ENCODE data around the gene ZFP36L2. TPM values are rescaled to one million over a fixed set of nuclear protein-coding genes. Genes with fewer than 3 reads are reported as not detected.

ZFP36L2 gene
- polyA plus RNA-seq, 3 donors, result 90.2 to 103 (median 96.0) TPM

DNA sequence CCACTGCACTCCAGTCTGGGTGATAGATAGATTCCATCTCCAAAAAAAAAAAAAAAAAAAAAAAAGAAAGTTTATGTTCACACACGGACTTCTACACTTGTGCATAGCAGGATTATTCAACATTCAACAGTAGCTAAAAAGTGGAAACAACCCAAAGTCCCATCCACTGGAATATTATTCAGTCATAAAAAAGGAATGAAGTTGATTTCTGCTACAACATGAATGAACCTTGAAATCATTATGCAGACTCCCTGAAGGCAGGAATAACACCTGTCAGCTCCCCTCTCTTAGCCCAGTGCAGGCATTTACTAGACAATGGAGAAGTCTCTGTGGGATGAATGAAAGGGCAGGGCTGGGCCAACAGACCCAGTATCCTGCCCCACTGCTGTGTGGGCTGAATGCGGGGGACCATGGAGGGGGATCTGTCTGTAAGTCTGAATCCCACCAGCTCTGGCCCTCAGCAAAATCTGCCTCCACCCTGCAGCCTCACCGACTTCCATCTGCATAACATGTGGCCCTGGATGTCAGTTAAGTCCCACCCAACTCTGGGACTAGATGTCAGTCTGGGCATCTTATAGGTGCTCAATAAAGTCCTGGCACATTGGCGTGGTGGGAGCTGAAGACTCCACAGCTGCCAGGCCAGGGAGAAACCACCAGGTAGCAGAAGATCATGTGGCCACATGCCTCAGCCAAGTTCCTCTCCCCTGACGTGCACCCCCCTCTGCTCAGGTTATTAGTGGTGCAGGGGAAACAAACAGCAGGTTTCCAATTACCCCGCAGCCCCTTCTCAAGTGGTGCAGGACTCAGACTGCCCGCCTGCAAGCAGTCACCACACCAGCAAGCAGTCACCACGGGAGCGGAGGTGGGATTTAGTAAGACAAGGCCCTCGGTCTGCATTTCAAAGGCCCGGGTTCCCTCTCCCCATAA lies 8.9 kb downstream of the ZFP36L2 start:
- DNase-seq (ENCODE audit: extremely low read depth in 1 of 11, low read depth in 9 of 11, low spot score in 4 of 11), result peak in 4 of 11 donors; percentile 63 to 86 (median 78)

DNA sequence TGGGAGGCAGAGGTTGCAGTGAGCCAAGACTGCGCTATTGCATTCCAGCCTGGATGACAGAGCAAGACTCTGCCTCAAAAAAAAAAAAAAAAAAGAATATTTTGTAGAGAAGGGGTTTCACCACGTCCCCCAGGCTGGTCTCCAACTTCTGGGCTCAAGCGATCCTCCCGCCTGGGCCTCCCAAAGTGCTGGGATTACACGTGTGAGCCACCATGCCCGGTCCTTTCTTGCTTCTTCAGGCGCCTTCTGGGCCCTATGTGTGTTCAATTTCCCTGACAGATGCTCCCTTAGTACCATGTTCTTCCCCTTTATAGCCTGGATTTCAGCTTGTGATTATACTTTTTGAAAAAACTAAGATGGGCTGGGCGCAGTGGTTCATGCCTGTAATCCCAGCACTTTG lies 9.8 kb downstream of the ZFP36L2 start:
- no peak for DNase-seq (ENCODE audit: extremely low read depth in 1 of 11, low read depth in 9 of 11, low spot score in 4 of 11)

DNA sequence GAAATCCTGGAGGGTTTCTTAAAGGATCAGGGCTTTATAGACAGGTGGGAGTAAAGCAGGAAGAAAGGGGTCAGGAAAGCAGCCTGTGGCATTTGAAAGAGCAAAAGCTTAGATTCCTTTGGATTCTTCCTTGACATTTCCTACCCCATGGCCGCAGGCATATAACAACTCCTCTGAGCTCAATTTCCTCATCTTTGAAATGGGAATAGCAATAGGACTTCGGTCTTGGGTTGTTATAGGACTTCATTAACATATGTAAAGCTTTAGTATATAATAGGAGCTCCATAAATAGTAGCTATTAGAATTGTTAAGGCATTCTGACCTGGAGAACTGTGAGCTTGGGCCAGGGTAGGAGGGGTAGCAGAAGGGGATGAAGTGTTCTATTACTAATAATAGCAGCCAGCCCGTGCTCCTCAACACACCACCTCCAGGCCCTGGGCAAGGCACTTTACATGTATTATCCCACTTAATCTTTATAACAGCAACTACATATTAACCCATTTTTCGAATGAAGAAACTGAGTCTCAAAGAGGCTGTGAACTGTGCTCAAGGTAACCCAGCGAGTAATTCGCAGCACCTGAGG lies 10.6 kb downstream of the ZFP36L2 start:
- no peak for DNase-seq (ENCODE audit: extremely low read depth in 1 of 11, low read depth in 9 of 11, low spot score in 4 of 11)

DNA sequence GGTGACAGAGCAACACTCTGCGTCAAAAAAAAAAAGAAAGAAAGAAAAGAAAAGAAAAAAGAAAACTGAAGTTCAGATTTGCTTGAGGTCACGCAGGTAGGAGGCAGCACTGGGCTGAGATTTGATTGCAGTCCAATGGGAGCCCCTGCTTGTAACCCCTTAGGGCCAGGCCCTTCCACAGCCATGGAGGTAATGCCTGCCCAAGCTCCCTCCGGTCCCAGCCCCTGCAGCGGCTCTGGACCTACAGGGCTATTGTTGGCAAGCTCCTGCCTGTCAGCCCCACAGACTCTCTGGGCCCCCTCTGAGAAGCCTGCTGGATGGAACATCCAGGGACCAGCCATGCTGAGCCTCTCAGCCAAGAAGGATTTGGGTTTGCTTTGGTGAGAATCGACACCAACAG lies 12.2 kb downstream of the ZFP36L2 start:
- no peak for DNase-seq (ENCODE audit: extremely low read depth in 1 of 11, low read depth in 9 of 11, low spot score in 4 of 11)

DNA sequence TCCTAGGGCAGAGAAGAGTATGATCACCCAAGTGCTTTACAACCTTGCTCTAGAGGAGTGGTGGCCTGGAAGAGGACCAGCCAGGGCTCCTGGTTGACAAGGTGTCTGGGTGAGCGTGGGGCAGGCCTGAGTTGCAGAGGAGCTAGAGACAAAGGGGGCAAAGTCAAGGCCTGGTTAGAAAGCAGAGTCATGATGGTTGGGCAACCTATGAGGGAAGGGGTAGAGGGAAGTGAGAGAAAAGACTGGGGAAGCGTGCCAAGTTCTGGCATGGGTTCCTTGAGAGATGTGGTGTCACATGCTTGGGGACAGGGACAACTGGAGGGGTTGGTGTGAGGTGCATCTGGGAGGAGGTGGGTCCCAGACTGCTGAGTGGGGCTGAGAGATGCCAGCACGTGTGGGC lies 13.5 kb downstream of the ZFP36L2 start:
- DNase-seq (ENCODE audit: extremely low read depth in 1 of 11, low read depth in 9 of 11, low spot score in 4 of 11), result no peak

DNA sequence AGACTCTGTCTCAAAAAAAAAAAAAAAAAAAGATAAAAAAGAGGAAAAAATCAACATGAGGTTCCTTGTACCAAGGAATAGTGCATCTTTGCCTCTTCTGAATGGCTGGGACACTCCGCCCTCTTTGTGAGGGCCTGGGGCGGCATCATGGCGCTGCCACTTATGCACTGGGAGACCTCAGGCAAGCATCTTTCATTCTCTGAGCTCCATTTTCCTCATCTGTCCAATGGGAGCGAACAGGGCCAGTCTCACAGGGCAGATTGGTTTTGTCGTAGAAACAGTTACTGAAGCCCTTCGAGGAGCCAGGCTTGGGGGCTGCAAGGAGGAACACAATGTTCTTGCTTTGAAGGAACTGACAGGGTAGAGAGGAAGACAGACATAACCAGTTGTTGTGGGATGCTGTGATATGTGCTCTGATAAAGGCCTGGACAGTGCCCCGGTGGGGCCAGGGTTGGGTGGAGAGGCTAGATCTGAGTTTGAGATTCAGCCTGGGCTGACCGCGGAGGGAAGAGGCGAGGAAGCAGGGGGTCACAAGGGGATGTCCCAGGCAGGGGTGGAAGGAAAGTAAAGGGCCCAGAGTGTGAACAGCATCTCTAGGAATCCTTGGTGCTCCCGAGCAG lies 14.1 kb downstream of the ZFP36L2 start:
- DNase-seq (ENCODE audit: extremely low read depth in 1 of 11, low read depth in 9 of 11, low spot score in 4 of 11), result no peak

DNA sequence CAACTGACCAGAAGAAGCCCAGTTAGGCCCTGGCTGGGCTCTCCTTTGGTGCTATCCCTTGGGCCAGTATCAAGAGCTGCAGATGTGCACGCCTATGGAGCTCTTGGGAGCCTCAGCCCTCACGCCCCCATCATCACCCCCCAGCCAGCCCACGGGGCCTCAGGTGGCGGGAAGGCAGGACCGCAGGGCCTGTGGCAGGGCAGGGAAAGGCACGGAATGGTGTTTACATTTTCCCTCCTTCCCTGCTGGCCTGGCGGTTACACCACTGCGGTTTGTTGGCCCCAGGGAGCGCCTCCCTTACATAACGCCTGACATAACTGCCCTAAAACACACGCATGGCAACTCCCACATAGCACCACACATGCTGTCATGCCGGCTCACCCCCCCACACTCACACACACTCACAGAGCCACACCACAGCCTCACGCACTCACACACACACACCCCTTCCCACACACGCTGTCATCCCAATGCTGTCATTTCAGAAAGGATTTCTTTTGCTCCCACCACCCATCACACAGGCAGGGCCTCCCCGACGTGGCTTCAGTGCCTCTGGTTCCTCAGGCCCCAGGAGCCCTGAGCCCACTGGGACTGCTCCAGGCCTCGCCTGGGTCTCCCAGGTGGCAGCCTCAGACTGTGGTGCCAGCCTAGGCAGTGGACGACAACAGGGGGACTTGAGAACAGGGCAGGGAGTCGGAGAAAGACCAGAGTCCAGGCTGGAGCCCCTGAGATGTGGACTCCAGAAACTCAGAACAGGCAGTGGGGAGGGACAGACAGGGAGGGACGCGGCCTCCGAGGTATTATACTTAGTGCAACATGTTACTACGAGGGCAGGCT lies 15.7 kb downstream of the ZFP36L2 start:
- DNase-seq (ENCODE audit: extremely low read depth in 1 of 11, low read depth in 9 of 11, low spot score in 4 of 11), result no peak

DNA sequence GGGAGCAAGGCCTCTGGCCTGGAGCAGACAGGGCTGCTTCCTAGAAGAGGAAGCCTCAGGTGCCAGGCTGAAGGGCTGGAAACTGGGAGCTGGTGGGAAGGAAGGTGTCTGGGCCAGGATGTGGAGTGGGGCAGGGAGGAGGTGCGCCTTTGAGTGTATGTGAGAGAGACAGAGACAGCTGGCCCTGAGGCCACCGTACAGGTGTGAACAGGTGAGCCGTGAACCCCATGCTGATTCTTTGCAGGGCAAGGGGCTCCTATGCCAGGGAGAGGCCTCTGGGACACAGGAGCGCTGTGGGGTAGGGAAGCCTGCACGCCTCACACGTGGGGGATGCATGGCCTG lies 16.3 kb downstream of the ZFP36L2 start:
- no peak for DNase-seq (ENCODE audit: extremely low read depth in 1 of 11, low read depth in 9 of 11, low spot score in 4 of 11)

DNA sequence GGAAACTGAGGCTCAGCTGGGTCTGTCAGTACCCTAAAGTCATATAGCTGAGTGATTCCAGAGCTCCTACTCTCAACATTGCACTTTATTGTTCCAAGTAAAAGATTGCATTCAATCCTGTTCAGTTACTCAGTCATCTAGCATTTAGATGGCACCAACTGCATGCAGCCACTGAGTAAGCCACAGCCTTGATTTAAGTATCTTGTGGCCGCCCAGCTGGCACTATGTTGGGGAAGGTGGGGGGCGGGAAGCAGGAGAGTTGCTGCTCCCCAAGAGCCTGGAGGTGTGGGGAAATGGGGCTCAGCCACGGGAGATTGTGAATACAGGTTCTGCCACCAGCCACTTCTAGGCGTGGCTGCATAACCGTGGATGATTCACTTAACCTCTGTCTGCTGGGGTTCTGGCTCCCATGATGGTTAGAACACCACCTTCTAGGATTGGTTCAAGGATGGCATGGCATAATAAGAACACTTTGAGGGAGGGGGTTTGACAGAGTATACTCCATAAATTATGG lies 17.1 kb downstream of the ZFP36L2 start:
- no peak for DNase-seq (ENCODE audit: extremely low read depth in 1 of 11, low read depth in 9 of 11, low spot score in 4 of 11)

DNA sequence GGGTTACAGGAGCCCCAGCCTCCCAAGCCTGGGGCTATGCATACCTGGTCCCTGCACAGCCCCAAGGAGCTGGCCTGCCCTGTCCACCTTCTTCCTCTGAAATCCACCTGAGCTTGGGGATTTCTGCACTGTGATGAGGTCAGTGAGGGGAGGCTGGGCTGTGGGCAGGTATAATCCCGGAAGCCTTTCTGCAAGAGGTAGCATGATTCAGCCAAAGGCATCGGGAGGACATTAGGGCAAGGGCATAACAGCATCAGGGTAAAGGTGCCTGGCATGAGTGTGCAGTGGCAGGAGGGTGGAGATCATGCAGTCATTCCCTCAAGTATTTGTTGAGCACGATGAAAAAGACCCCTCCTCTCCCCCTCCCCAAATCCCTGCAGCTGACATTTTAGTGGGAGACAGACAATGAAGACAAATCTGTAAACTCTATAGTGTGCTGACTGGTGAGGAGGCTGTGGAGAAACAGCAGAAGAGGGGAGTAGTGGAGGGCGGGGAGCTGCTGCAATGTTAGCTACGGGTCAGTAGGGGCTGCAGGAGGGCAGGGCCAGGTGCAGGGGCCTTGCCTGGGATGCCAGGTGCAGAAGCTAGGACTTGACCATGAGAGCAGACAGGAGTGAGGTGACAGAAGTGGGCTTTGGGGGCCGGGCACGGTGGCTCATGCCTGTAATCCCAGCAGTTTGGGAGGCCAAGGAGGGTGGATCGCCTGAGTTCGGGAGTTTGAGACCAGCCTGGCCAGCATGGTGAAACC lies 18.7 kb downstream of the ZFP36L2 start:
- DNase-seq (ENCODE audit: extremely low read depth in 1 of 11, low read depth in 9 of 11, low spot score in 4 of 11), result no peak

DNA sequence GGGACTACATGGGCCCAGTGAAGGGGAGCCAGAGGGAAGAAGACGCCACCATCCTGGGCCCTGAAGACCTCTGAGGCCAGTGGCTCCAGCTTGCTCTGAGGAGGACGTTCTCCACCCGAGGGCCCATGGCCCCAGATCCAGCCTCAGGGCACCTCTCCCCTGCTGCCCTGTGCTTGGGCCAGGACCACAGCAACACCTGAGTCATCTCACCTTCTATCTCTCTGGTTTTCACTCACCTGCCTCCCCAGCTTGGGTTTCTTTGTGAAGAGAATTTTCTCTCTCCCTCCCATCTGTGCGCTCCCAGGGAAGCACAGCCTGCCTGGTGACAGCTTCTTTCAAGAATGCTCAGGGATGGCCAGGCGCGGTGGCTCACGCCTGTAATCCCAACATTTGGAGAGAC lies 19.8 kb downstream of the ZFP36L2 start:
- DNase-seq (ENCODE audit: extremely low read depth in 1 of 11, low read depth in 9 of 11, low spot score in 4 of 11), result no peak

DNA sequence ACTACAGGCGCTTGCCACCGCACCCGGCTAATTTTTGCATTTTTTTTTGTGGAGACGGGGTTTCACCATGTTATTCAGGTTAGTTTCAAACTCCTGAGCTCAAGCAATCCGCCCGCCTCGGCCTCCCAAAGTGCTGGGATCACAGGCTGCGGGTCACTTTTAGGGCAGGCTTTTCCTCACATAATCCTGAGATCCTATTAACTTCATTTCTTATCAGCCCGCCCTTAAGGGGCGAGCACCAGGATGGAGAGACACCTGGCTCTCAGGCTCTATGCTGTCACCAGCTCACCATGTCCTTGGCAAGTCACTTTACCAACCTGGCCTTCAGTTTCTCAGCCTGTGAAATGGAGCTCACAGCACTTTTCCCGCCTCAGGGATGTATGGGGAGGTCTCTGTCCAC lies 23.0 kb downstream of the ZFP36L2 start:
- no peak for DNase-seq (ENCODE audit: extremely low read depth in 1 of 11, low read depth in 9 of 11, low spot score in 4 of 11)

DNA sequence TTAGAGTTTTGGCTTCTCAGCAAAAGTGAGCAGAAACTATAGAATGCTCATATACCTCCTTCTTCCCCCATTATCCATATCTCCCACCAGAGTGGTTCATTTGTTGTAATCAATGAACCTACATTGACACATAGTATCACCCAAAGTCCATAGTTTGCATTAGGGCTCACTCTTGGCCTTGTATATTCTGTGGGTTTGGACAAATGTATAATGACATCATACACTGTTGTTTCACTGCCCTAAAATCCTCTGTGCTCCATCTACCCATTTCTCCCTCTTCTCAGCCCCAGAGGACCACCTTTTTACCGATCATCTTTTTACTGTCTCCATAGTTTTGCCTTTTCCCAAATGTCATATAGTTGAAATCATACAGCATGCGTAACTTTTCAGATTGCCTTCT lies 24.1 kb downstream of the ZFP36L2 start:
- DNase-seq (ENCODE audit: extremely low read depth in 1 of 11, low read depth in 9 of 11, low spot score in 4 of 11), result no peak

DNA sequence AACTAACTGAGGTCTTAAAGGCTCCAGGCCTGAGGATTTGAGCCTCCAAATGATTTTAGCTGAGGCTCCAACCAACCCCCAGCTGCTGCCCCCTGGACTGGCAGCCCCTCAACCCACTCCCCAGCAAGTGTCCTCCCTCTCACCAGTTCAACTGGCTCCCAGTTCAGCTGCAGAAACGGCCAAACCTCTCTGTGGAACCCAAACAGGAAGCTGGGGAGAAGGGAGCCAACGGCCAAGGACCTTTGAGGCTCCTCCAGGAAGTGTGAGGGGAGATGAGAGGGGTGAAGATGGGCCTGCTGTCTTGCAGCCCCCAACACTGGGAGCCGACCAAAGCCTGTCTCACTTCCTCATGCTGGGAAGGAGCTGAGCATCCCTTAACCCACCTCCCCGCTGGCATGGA lies 24.9 kb downstream of the ZFP36L2 start:
- no peak for DNase-seq (ENCODE audit: extremely low read depth in 1 of 11, low read depth in 9 of 11, low spot score in 4 of 11)

DNA sequence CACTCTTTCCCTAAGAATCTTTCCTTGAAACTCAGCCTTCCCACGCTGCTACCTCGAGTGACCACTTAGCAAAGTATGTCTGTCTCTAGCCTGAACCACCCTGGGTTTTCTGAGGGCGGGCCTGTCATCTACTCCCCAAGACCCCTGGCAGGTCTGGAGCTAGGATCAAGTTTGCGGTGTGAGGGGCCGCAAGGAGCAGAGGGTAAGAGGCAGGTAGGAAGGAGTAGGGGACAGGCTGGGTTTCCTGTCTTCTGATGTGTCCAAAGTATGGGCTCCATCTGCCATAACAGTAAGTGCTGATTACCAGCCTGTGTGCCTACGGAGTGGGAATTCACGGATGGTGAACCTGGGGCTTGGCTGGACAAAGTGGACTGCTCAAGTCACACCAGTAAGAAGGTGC lies 25.4 kb downstream of the ZFP36L2 start:
- no peak for DNase-seq (ENCODE audit: extremely low read depth in 1 of 11, low read depth in 9 of 11, low spot score in 4 of 11)

DNA sequence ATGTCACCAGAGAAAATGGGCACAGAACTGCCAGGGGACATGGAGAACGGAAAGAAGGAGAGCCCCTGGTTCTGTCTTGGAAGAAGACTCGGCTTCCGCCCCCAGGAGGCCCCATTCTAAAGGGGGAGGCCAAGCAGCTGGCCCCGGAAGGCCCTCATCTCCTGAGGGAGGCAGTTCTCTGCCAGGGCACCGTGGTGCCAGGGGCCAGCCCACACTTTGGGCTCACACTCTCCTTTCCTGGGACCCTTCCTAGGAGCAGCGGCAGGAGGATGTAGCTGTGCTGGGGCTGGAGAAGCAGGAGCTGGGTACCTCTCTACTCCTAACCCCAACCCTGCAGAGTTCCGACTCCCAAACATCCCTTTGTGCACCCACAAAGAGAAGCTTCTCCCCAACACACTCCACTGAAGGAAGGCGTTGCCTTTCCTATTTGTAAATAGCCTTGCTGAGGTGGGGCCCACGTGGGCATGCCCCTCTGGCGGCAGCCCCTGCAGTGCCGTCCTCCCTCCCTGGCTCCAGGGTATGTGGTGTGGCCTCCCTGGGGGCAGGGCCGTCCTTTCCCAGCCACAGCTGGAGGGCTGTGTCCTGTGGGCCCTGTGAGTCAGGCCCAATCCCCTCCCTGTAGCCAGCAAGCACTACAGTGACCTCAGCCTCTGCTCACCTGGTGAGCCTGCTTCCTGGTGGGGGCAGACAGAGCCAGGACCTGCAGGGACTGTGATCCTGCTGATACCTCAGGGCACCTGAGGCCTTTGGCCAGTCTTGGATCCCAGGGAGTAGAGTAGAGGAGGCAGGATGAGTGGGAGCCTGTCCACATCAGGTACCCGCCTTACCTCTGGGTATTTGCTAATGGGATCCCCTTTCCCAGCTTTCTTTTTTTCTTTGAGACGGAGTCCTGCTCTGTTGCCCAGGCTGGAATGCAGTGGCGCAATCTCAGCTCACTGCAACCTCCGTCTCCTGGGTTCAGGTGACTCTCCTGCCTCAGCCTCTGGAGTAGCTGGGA lies 26.6 kb downstream of the ZFP36L2 start:
- DNase-seq (ENCODE audit: extremely low read depth in 1 of 11, low read depth in 9 of 11, low spot score in 4 of 11), result no peak

DNA sequence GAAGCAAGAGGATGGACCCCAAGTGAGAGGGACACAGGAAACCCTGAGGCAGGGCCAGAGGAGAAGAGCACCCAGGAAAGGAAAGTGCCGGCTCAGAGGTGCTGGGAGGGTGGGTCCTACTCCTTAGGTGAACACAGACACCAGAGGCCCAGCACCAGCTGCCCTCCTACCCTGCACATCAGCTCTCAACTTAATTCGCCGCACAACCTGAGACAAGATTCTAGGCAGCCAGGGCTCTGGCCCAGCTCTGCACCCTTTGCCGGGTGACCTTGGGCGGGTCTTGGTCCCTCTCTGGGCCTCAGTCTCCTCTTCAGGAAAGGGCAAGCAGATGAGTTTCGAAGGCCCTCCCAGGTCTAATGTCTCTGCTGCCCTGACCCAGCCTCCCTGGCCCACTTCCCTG lies 28.1 kb downstream of the ZFP36L2 start:
- no peak for DNase-seq (ENCODE audit: extremely low read depth in 1 of 11, low read depth in 9 of 11, low spot score in 4 of 11)

DNA sequence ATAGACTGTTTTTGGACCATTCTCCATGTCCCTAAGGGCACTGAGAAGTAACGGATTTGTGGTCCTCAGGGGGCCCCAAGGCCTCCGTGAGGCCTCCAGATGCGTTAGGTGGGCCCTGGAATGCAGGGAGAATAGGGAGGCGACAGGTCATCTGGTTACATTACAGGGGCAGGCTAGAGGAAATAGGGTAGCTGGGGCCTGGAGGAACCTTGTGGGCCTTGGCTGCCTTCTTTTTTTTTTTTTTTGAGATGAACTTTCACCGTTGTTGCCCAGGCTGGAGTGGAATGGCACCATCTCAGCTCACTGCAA lies 28.9 kb downstream of the ZFP36L2 start:
- DNase-seq (ENCODE audit: extremely low read depth in 1 of 11, low read depth in 9 of 11, low spot score in 4 of 11), result no peak

Data from renal cortex interstitium (tissue), 11 donors.